PC-9 (cell line): ENCODE results near the gene GAN. TPM values are rescaled to one million over a fixed set of nuclear protein-coding genes. Genes with fewer than 3 reads are reported as not detected.
A peak's percentile ranks its signal among the peaks of the same experiment; 100 is the strongest.

ENCODE experiments used
- BruUV-seq: library from RNA; stranded (reverse); fragments of 400-500 nt; replicated peaks from 2 replicates; lab custom pipeline; 2021; lab: Mats Ljungman, UMichigan
- CTCF ChIA-PET: fragments of 300-600 bp; sonication (Branson Sonifier 250); formaldehyde crosslinking; loops from one replicate; lab custom pipeline; 2022; ENCODE audit warnings: antibody characterized with exemption; lab: Charles Lee
- POLR2A ChIA-PET: fragments of 300-600 bp; sonication (Branson Sonifier 250); formaldehyde crosslinking; loops from one replicate; lab custom pipeline; 2022; ENCODE audit warnings: antibody characterized with exemption; ENCODE audit not compliant: unreplicated experiment; lab: Charles Lee
- DNase-seq, 2 experiments: peaks; one replicate each; pipeline versions ENCODE4 v3.0.0 to v3.0.0-alpha.2; 2015 to 2022; ENCODE audit warnings: mixed read lengths in 1 of 2
- H2AFZ ChIP-seq: fragments of 200-600 bp; sonication (generic); 2 replicates; pipeline ENCODE4 v1.8.1; 2017; ENCODE audit warnings: antibody characterized with exemption
- H3F3A ChIP-seq: fragments of 200-600 bp; sonication (generic); 2 replicates; pipeline ENCODE4 v1.8.1; 2017; ENCODE audit warnings: antibody characterized with exemption, mild to moderate bottlenecking, low read depth; ENCODE audit not compliant: insufficient read depth
- H3K27ac ChIP-seq: fragments of 200-600 bp; sonication (generic); 2 replicates; pipeline ENCODE4 v1.6.1; 2016; ENCODE audit warnings: mixed run types
- H3K27me3 ChIP-seq: fragments of 200-600 bp; sonication (generic); 2 replicates; pipeline ENCODE4 v1.6.1; 2016; ENCODE audit warnings: low read depth, mixed run types; ENCODE audit not compliant: insufficient read depth
- H3K36me3 ChIP-seq: fragments of 200-600 bp; sonication (generic); 2 replicates; pipeline ENCODE4 v1.6.1; 2016; ENCODE audit warnings: low read depth, mixed run types
- H3K4me1 ChIP-seq: fragments of 200-600 bp; sonication (generic); replicated peaks from 2 replicates; pipeline ENCODE4 v1.6.1; 2016; ENCODE audit warnings: mixed run types; ENCODE audit not compliant: insufficient read depth
- H3K4me2 ChIP-seq: fragments of 200-600 bp; sonication (generic); 2 replicates; pipeline ENCODE4 v1.6.1; 2017; ENCODE audit warnings: mixed run types
- H3K4me3 ChIP-seq: fragments of 200-600 bp; sonication (generic); 2 replicates; pipeline ENCODE4 v1.6.1; 2016; ENCODE audit warnings: mixed run types
- H3K79me2 ChIP-seq: fragments of 200-600 bp; sonication (generic); 2 replicates; pipeline ENCODE4 v1.6.1; 2017; ENCODE audit warnings: low read depth, mixed run types
- H3K9me2 ChIP-seq: fragments of 200-600 bp; sonication (generic); 2 replicates; pipeline ENCODE4 v1.8.1; 2017; ENCODE audit warnings: mild to moderate bottlenecking; ENCODE audit not compliant: insufficient read depth
- H3K9me3 ChIP-seq: fragments of 200-600 bp; sonication (generic); 2 replicates; pipeline ENCODE4 v1.8.1; 2016; ENCODE audit warnings: low read depth; ENCODE audit not compliant: insufficient read depth
- H4K20me1 ChIP-seq: fragments of 200-600 bp; sonication (generic); 2 replicates; pipeline ENCODE4 v1.8.1; 2017; ENCODE audit not compliant: insufficient read depth
- CTCF ChIP-seq: fragments of 200-600 bp; sonication (generic); conservative IDR thresholded peaks from 2 replicates; pipeline ENCODE4 v1.6.1; 2017; ENCODE audit warnings: mixed run types, antibody characterized with exemption, mild to moderate bottlenecking, moderate library complexity
- EZH2 ChIP-seq: fragments of 200-600 bp; sonication (generic); IDR thresholded peaks from 2 replicates; pipeline ENCODE4 v1.8.0; 2017; ENCODE audit warnings: antibody characterized with exemption, low read depth
- intact Hi-C: fragments of 100-400 bp; cut with micrococcal nuclease; formaldehyde crosslinking; loops from one replicate; pipeline ENCODE4 v1.10.0; 2022; ENCODE audit not compliant: unreplicated experiment
- total RNA-seq: library from RNA; stranded (reverse); gene quantifications from 2 replicates; pipeline ENCODE4 v1.2.3, GENCODE V29; 2021

GAN gene
- total RNA-seq, 1 experiment from 2014 or later = 11.9 TPM

GRCh38 chr16:81376880-81377279, 62.1 kb downstream of the GAN start:
- Histone ChIP-seq H3K9me3 (no peaks in the 10 kb centered on the region), H2AFZ (no peak overlapping the region), H3K79me2 (no peaks in the 10 kb centered on the region), H3K4me1 (no peaks in the 10 kb centered on the region), H3K9me2 (no peaks in the 10 kb centered on the region), H4K20me1 (no peaks in the 10 kb centered on the region), H3K4me3 (no peak overlapping the region), H3K36me3 (no peaks in the 10 kb centered on the region; the same call in 1 of the 2 replicates), H3K27ac (no peak overlapping the region), H3K4me2 (no peak overlapping the region), H3K27me3 (no peaks in the 10 kb centered on the region), H3F3A (no peaks in the 10 kb centered on the region)
- TF ChIP-seq EZH2 (no peak), CTCF (no peak)
- no TSS peak for BruUV-seq
- ChIA-PET CTCF (no interaction called here), POLR2A (no interaction called here)
- peak in 1 of 2 experiments; percentile 51 for DNase-seq
- intact Hi-C loops = no loop called here

- Histone ChIP-seq H3K36me3 (no peaks in the 10 kb centered on the region; the same call in 1 of the 2 replicates), H3K9me2 (no peaks in the 10 kb centered on the region), H3F3A (no peaks in the 10 kb centered on the region), H2AFZ (no peak overlapping the region), H3K4me1 (no peaks in the 10 kb centered on the region), H3K9me3 (no peaks in the 10 kb centered on the region), H3K4me2 (no peak overlapping the region), H3K79me2 (no peaks in the 10 kb centered on the region), H3K4me3 (no peak overlapping the region), H3K27ac (no peak overlapping the region), H3K27me3 (no peaks in the 10 kb centered on the region), H4K20me1 (no peaks in the 10 kb centered on the region)
- ChIA-PET CTCF (no interaction called here), POLR2A (no interaction called here)
- intact Hi-C loops = no loop called here
- no peak for DNase-seq
- TF ChIP-seq EZH2 (no peak), CTCF (no peak)
- no TSS peak for BruUV-seq
Measured at GRCh38 chr16:81378049-81378448, 63.3 kb downstream of the GAN start.

- TF ChIP-seq CTCF (no peak), EZH2 (no peak)
- H3K4me3 ChIP-seq = no peak overlapping the region
- DNase-seq = no peak
- no peaks in the 10 kb centered on the region for H3F3A ChIP-seq
- no peak overlapping the region for H3K4me2 ChIP-seq
- no peaks in the 10 kb centered on the region for H3K9me3 ChIP-seq
- H3K36me3 ChIP-seq = no peaks in the 10 kb centered on the region; the same call in 1 of the 2 replicates
- BruUV-seq = no TSS peak
- H3K79me2 ChIP-seq = no peaks in the 10 kb centered on the region
- POLR2A ChIA-PET = no interaction called here
- CTCF ChIA-PET = no interaction called here
- intact Hi-C loops = no loop called here
- H4K20me1 ChIP-seq = no peaks in the 10 kb centered on the region
- H3K27me3 ChIP-seq = no peaks in the 10 kb centered on the region
- no peaks in the 10 kb centered on the region for H3K4me1 ChIP-seq
- H2AFZ ChIP-seq = no peak overlapping the region
- H3K9me2 ChIP-seq = no peaks in the 10 kb centered on the region
- H3K27ac ChIP-seq = no peak overlapping the region
Measured at GRCh38 chr16:81380932-81381331, 66.2 kb downstream of the GAN start.
